Measurements from ENCODE around the gene TIGIT.
"Not testable (repeated sequence)": the region's sequence is repeated elsewhere in the genome, so short reads cannot be mapped to it uniquely, and the experiment has no call there.

DNA sequence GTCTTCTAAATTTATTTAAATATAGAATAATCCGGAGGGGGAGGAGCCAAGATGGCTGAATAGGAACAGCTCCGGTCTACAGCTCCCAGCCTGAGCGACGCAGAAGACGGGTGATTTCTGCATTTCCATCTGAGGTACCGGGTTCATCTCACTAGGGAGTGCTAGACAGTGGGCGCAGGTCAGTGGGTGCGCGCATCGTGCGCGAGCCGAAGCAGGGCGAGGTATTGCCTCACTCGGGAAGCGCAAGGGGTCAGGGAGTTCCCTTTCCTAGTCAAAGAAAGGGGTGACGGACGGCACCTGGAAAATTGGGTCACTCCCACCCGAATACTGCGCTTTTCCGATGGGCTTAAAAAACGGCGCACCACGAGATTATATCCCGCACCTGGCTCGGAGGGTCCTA lies 17.0 kb upstream of the TIGIT start:
- TF ChIP-seq, protein P1, sequence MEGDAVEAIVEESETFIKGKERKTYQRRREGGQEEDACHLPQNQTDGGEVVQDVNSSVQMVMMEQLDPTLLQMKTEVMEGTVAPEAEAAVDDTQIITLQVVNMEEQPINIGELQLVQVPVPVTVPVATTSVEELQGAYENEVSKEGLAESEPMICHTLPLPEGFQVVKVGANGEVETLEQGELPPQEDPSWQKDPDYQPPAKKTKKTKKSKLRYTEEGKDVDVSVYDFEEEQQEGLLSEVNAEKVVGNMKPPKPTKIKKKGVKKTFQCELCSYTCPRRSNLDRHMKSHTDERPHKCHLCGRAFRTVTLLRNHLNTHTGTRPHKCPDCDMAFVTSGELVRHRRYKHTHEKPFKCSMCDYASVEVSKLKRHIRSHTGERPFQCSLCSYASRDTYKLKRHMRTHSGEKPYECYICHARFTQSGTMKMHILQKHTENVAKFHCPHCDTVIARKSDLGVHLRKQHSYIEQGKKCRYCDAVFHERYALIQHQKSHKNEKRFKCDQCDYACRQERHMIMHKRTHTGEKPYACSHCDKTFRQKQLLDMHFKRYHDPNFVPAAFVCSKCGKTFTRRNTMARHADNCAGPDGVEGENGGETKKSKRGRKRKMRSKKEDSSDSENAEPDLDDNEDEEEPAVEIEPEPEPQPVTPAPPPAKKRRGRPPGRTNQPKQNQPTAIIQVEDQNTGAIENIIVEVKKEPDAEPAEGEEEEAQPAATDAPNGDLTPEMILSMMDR (IDR thresholded peaks at IDR 0.05; ENCODE audit: poor library complexity), result not testable (repeated sequence)
- not testable (repeated sequence) for TF ChIP-seq EZH2 (IDR thresholded peaks at IDR 0.05; ENCODE audit: borderline replicate concordance)

All from hepatocyte (in vitro differentiated cells).